DND-41 (cell line): ENCODE results near the gene LCMT2.

Experiments used
- ATAC-seq: fragments of 200-7000 bp; cut with Tn5 transposase; 3 replicates; pipeline ENCODE4 v1.9.1; 2021; ENCODE audit warnings: low read depth; ENCODE audit not compliant: insufficient read depth
- DNase-seq: peaks from one replicate; pipeline ENCODE4 v3.0.0-alpha.2; 2020
- H2AFZ ChIP-seq: 2 replicates; pipeline ENCODE4 v1.6.0; 2012; ENCODE audit warnings: low read depth, low read length
- H3K27ac ChIP-seq: 2 replicates; pipeline ENCODE4 v1.5.1; 2012; ENCODE audit warnings: low read length, inconsistent platforms
- H3K27me3 ChIP-seq: fragments of 200-600 bp; sonication (generic); 2 replicates; pipeline ENCODE4 v1.6.0; 2012; ENCODE audit warnings: low read length, mild to moderate bottlenecking, inconsistent platforms; ENCODE audit not compliant: insufficient read depth, poor library complexity
- H3K36me3 ChIP-seq: 2 replicates; pipeline ENCODE4 v1.5.1; 2012; ENCODE audit warnings: low read length, inconsistent platforms; ENCODE audit not compliant: insufficient read depth
- H3K4me1 ChIP-seq: 2 replicates; pipeline ENCODE4 v1.5.1; 2012; ENCODE audit warnings: mild to moderate bottlenecking, low read length; ENCODE audit not compliant: insufficient read depth
- H3K4me2 ChIP-seq: 2 replicates; pipeline ENCODE4 v1.6.0; 2012; ENCODE audit warnings: mild to moderate bottlenecking, moderate library complexity, low read length, inconsistent platforms; ENCODE audit not compliant: insufficient read depth
- H3K4me3 ChIP-seq, 2 experiments: fragments of 200-600 bp in 1 of 2; shearing (Covaris generic) in 1 of 2; 2 replicates each; pipeline ENCODE4 v1.5.1; 2012 to 2016; ENCODE audit warnings: inconsistent platforms in 2 of 2, low read length in 2 of 2, mild to moderate bottlenecking in 2 of 2, low read depth in 1 of 2, moderate library complexity in 1 of 2
- H3K79me2 ChIP-seq: 2 replicates; pipeline ENCODE4 v1.6.0; 2012; ENCODE audit warnings: low read length, inconsistent platforms; ENCODE audit not compliant: insufficient read depth
- H3K9ac ChIP-seq: 2 replicates; pipeline ENCODE4 v1.6.0; 2012; ENCODE audit warnings: low read depth, mild to moderate bottlenecking, inconsistent platforms, low read length, moderate library complexity
- H3K9me3 ChIP-seq: 2 replicates; pipeline ENCODE4 v1.5.1; 2012; ENCODE audit warnings: low read length, moderate library complexity, mild to moderate bottlenecking, inconsistent platforms; ENCODE audit not compliant: insufficient read depth, severe bottlenecking
- H4K20me1 ChIP-seq: 2 replicates; pipeline ENCODE4 v1.6.0; 2012; ENCODE audit warnings: low read length; ENCODE audit not compliant: insufficient read depth
- CTCF ChIP-seq: IDR thresholded peaks from 2 replicates; pipeline ENCODE4 v1.5.1; 2012; ENCODE audit warnings: borderline replicate concordance, low read length, moderate library complexity, mild to moderate bottlenecking; ENCODE audit not compliant: poor library complexity, severe bottlenecking; ENCODE audit errors: extremely low read depth
- EZH2 ChIP-seq: IDR thresholded peaks from 3 replicates; pipeline ENCODE4 v1.6.1; 2012; ENCODE audit warnings: borderline replicate concordance, low read depth, mild to moderate bottlenecking, moderate library complexity, low read length, inconsistent platforms; ENCODE audit not compliant: severe bottlenecking

The LCMT2 gene

GRCh38 chr15:43274136-43274535 is 56.2 kb downstream of the LCMT2 start:
- Histone ChIP-seq H3K9ac (no peak overlapping the region), H3K4me1 (no peaks in the 10 kb centered on the region), H3K27ac (no peak overlapping the region), H3K36me3 (no peaks in the 10 kb centered on the region), H3K27me3 (no peaks in the 10 kb centered on the region), H3K4me3 (no peak overlapping the region), H3K9me3 (no peaks in the 10 kb centered on the region), H3K4me2 (no peak overlapping the region), H4K20me1 (no peaks in the 10 kb centered on the region), H2AFZ (no peak overlapping the region), H3K79me2 (no peaks in the 10 kb centered on the region)
- ATAC-seq (no peak), DNase-seq (no peak)
- TF ChIP-seq CTCF (no peak), EZH2 (no peak)
